Neural cell (in vitro differentiated cells): ENCODE results near the gene CSPG4.

Experiments
- CTCF ChIP-seq: fragments of 450-650 bp; IDR thresholded peaks from 2 replicates; pipeline ENCODE4 v1.5.1; 2014; ENCODE audit warnings: antibody characterized with exemption, mild to moderate bottlenecking, moderate library complexity; ENCODE audit not compliant: poor library complexity, severe bottlenecking
- EP300 ChIP-seq: fragments of 450-650 bp; conservative IDR thresholded peaks from 2 replicates; pipeline ENCODE4 v1.6.1; 2014; ENCODE audit warnings: antibody characterized with exemption, mild to moderate bottlenecking, moderate library complexity; ENCODE audit not compliant: poor library complexity, severe bottlenecking
- EZH2 ChIP-seq: fragments of 200-600, 300-800 bp; shearing (Covaris generic), sonication (generic); IDR thresholded peaks from 2 replicates; pipeline ENCODE4 v1.6.1; 2014; ENCODE audit warnings: antibody characterized with exemption, low read length, borderline replicate concordance, mild to moderate bottlenecking; ENCODE audit not compliant: insufficient read depth, poor library complexity, severe bottlenecking
- TAF1 ChIP-seq: IDR thresholded peaks from 2 replicates; pipeline ENCODE4 v1.6.1; 2012; ENCODE audit warnings: low read depth

- TF ChIP-seq EZH2: no peak
- TF ChIP-seq CTCF: no peak
- TF ChIP-seq EP300: no peak
- TF ChIP-seq TAF1: no peak
These were observed at the start of gene CSPG4 for GRCh38 chr15:75712668-75713337.
